ENCODE measurements around the gene MLN.

MLN gene

DNA sequence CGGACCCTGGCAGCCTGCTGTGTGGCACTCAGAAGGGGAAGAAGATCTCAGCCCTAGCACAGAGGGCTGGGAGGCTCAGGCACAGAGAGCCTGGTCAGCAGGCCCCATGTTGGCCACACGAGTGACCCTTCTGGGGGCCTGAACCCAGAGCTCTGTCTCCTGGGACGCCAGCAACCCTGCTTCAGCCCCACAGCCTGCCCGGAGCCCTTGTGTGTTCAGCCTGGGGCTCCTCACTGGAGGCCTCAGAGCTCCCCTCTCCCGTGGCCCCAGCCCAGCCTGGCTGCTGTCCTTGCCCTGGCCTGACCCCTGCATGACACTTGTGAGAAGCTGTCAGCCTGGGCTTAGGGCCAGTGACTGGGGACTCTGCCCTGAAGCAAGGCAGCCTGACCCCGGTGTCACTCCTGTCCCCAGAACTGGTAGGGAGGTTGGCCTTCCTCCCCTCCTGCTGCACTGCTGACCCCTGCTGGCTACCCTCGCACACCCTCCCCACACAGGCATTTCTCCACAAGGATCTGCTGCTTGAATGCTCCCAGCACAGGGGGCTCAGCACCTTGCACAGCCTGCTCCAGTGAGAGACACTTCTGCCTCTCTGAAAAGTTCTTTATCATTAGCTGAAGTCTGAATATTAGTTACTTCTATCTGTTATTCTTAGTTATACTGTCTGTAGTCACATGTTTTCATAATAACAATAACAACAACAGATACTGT, 41.7 kb downstream of the MLN start:
- no peak overlapping the region for H3K4me3 ChIP-seq (ENCODE audit: low read length)
- TF ChIP-seq, protein P1, sequence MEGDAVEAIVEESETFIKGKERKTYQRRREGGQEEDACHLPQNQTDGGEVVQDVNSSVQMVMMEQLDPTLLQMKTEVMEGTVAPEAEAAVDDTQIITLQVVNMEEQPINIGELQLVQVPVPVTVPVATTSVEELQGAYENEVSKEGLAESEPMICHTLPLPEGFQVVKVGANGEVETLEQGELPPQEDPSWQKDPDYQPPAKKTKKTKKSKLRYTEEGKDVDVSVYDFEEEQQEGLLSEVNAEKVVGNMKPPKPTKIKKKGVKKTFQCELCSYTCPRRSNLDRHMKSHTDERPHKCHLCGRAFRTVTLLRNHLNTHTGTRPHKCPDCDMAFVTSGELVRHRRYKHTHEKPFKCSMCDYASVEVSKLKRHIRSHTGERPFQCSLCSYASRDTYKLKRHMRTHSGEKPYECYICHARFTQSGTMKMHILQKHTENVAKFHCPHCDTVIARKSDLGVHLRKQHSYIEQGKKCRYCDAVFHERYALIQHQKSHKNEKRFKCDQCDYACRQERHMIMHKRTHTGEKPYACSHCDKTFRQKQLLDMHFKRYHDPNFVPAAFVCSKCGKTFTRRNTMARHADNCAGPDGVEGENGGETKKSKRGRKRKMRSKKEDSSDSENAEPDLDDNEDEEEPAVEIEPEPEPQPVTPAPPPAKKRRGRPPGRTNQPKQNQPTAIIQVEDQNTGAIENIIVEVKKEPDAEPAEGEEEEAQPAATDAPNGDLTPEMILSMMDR (IDR thresholded peaks at IDR 0.05; ENCODE audit: low read depth, low read length, poor library complexity, severe bottlenecking), result peak; percentile 69
- TF ChIP-seq EZH2phosphoT487 (IDR thresholded peaks at IDR 0.05; ENCODE audit: borderline replicate concordance, low read length), result no peak
- H3K36me3 ChIP-seq (ENCODE audit: control insufficient read depth, low read length), result no peaks in the 10 kb centered on the region
- no peaks in the 10 kb centered on the region for H3K9me3 ChIP-seq (ENCODE audit: control insufficient read depth, insufficient read depth, low read length)
- no peaks in the 10 kb centered on the region for H3K9me2 ChIP-seq (replicated peaks; ENCODE audit: control insufficient read depth, low read length)
- H3K27ac ChIP-seq (ENCODE audit: low read depth, low read length), result no peak overlapping the region
- no peaks in the 10 kb centered on the region for H4K20me1 ChIP-seq (ENCODE audit: control insufficient read depth, insufficient read depth, low read depth, low read length)
- H3K27me3 ChIP-seq (ENCODE audit: control insufficient read depth, low read length), result 0 out of 2 replicates have a peak, but pooled peaks cover 4% of the 10 kb centered on the region
- H3K4me2 ChIP-seq (ENCODE audit: low read length), result no peak overlapping the region
- no peaks in the 10 kb centered on the region for H3K79me2 ChIP-seq (ENCODE audit: control insufficient read depth, low read length)
- peaks cover 7% of the 10 kb centered on the region for H3K4me1 ChIP-seq (ENCODE audit: control insufficient read depth, low read length)
- no peaks in the 10 kb centered on the region for H3F3A ChIP-seq (ENCODE audit: control insufficient read depth, insufficient read depth)

DNA sequence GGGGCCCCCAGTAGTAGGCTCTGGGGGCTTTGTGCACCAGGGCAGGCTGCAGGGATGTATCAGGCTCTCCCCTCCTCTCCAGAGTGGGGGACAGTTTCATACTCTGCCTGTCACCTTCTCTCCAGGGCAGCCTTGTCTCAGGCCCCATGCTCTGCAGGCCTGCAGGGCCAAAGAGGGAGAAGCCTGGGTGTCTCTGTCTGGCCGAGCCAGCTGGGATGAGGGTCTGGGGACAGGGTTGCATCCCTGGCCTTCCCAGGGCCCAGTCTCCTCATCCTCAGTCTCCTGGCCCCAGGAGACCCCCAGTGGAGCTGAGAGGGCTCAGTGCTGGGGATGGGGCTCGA, 42.3 kb downstream of the MLN start:
- Histone ChIP-seq H3K4me2 (ENCODE audit: low read length) (no peak overlapping the region), H3K9me3 (ENCODE audit: control insufficient read depth, insufficient read depth, low read length) (no peaks in the 10 kb centered on the region), H3K4me3 (ENCODE audit: low read length) (no peak overlapping the region), H3F3A (ENCODE audit: control insufficient read depth, insufficient read depth) (no peaks in the 10 kb centered on the region), H3K27ac (ENCODE audit: low read depth, low read length) (no peak overlapping the region), H3K79me2 (ENCODE audit: control insufficient read depth, low read length) (no peaks in the 10 kb centered on the region), H3K36me3 (ENCODE audit: control insufficient read depth, low read length) (no peaks in the 10 kb centered on the region), H3K9me2 (replicated peaks; ENCODE audit: control insufficient read depth, low read length) (no peaks in the 10 kb centered on the region), H3K4me1 (ENCODE audit: control insufficient read depth, low read length) (peaks cover 7% of the 10 kb centered on the region), H3K27me3 (ENCODE audit: control insufficient read depth, low read length) (peaks cover 6% of the 10 kb centered on the region; the same call in 1 of the 2 replicates), H4K20me1 (ENCODE audit: control insufficient read depth, insufficient read depth, low read depth, low read length) (no peaks in the 10 kb centered on the region)
- no peak for TF ChIP-seq EZH2phosphoT487 (IDR thresholded peaks at IDR 0.05; ENCODE audit: borderline replicate concordance, low read length)
- TF ChIP-seq, protein P1 (IDR thresholded peaks at IDR 0.05; ENCODE audit: low read depth, low read length, poor library complexity, severe bottlenecking), result no peak

DNA sequence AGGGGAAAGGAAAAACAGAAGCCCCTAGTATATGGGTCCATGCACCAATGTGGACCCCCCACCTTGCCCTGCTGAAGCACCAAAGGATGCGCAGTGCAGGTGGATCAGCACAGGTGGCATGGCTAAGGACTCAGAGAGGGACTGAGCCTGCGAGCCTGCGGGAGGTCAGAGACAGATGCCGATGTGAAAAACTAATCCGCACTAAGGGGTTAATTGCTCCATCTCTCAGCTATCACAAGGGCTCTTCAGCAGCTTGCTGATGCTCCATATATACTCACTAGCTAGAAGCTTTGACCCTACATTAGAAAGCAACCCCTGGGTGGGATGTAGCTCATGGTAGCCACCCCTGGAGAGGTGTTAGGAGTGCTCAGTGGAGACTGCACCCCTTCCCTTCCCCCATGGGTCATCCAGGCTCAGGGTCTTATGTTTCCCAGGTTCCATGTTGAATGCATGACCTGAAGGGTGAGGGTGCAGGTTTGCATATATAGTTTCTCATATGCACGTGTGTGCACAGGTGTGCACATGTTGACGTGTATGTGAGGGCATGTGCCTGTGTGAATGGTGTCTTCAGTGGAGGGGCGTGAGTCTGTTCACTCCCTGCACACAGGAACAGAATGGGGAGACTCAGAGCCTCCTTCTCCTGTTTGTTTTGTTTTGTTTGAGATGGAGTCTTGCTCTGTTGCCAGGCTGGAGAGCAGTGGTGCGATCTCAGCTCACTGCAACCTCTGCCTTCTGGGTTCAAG, 43.7 kb downstream of the MLN start:
- no peaks in the 10 kb centered on the region for H3F3A ChIP-seq (ENCODE audit: control insufficient read depth, insufficient read depth)
- H3K9me2 ChIP-seq (replicated peaks; ENCODE audit: control insufficient read depth, low read length), result no peaks in the 10 kb centered on the region
- peaks cover 9% of the 10 kb centered on the region for H3K4me1 ChIP-seq (ENCODE audit: control insufficient read depth, low read length)
- TF ChIP-seq, protein P1 (IDR thresholded peaks at IDR 0.05; ENCODE audit: low read depth, low read length, poor library complexity, severe bottlenecking), result no peak
- TF ChIP-seq EZH2phosphoT487 (IDR thresholded peaks at IDR 0.05; ENCODE audit: borderline replicate concordance, low read length), result no peak
- no peak overlapping the region for H3K4me2 ChIP-seq (ENCODE audit: low read length)
- H3K79me2 ChIP-seq (ENCODE audit: control insufficient read depth, low read length), result no peaks in the 10 kb centered on the region
- H3K36me3 ChIP-seq (ENCODE audit: control insufficient read depth, low read length), result no peaks in the 10 kb centered on the region
- no peaks in the 10 kb centered on the region for H3K9me3 ChIP-seq (ENCODE audit: control insufficient read depth, insufficient read depth, low read length)
- H3K27ac ChIP-seq (ENCODE audit: low read depth, low read length), result no peak overlapping the region
- peaks cover 6% of the 10 kb centered on the region; the same call in 1 of the 2 replicates for H3K27me3 ChIP-seq (ENCODE audit: control insufficient read depth, low read length)
- no peaks in the 10 kb centered on the region for H4K20me1 ChIP-seq (ENCODE audit: control insufficient read depth, insufficient read depth, low read depth, low read length)
- H3K4me3 ChIP-seq (ENCODE audit: low read length), result no peak overlapping the region
